GM23338 (cell line): ENCODE measurements around the gene BTNL8. TPM values are rescaled to one million over a fixed set of nuclear protein-coding genes. Genes with fewer than 3 reads are reported as not detected.

Experiments
- ATAC-seq: fragments of 200-7000 bp; cut with Tn5 transposase; 3 replicates; pipeline ENCODE4 v1.9.1; 2020
- DNase-seq: peaks from one replicate; pipeline ENCODE4 v3.0.0-alpha.2; 2015; ENCODE audit warnings: low spot score
- H2AFZ ChIP-seq: fragments of 200-600 bp; sonication (generic); 2 replicates; pipeline ENCODE4 v1.8.0; 2016; ENCODE audit warnings: antibody characterized with exemption, mild to moderate bottlenecking, moderate library complexity
- H3F3A ChIP-seq: fragments of 200-600 bp; sonication (generic); replicated peaks from 2 replicates; pipeline ENCODE4 v1.8.0; 2017; ENCODE audit warnings: antibody characterized with exemption, mixed run types, low read depth
- H3K27ac ChIP-seq: fragments of 200-600 bp; sonication (generic); 2 replicates; pipeline ENCODE4 v1.6.1; 2016; ENCODE audit warnings: low read depth
- H3K27me3 ChIP-seq: fragments of 200-600 bp; sonication (generic); 2 replicates; pipeline ENCODE4 v1.8.0; 2016; ENCODE audit warnings: mild to moderate bottlenecking, mixed run types, moderate library complexity; ENCODE audit not compliant: insufficient read depth
- H3K36me3 ChIP-seq: fragments of 200-600 bp; sonication (generic); 2 replicates; pipeline ENCODE4 v1.8.0; 2016; ENCODE audit warnings: mild to moderate bottlenecking; ENCODE audit not compliant: insufficient read depth
- H3K4me1 ChIP-seq: fragments of 200-600 bp; sonication (generic); 2 replicates; pipeline ENCODE4 v1.8.0; 2016; ENCODE audit warnings: mild to moderate bottlenecking, moderate library complexity; ENCODE audit not compliant: insufficient read depth
- H3K4me2 ChIP-seq: fragments of 200-600 bp; sonication (generic); 2 replicates; pipeline ENCODE4 v1.7.1; 2017; ENCODE audit warnings: mixed run types
- H3K4me3 ChIP-seq: fragments of 200-600 bp; sonication (generic); 2 replicates; pipeline ENCODE4 v1.6.1; 2016; ENCODE audit warnings: mixed run types
- H3K79me2 ChIP-seq: fragments of 200-600 bp; sonication (generic); replicated peaks from 2 replicates; pipeline ENCODE4 v1.8.0; 2017; ENCODE audit warnings: mild to moderate bottlenecking; ENCODE audit not compliant: insufficient read depth
- H3K9me2 ChIP-seq: fragments of 200-600 bp; sonication (generic); 2 replicates; pipeline ENCODE4 v1.8.0; 2017; ENCODE audit not compliant: insufficient read depth
- H4K20me1 ChIP-seq: fragments of 200-600 bp; sonication (generic); replicated peaks from 2 replicates; pipeline ENCODE4 v1.8.0; 2017; ENCODE audit warnings: mild to moderate bottlenecking; ENCODE audit not compliant: insufficient read depth
- H3K27ac Mint-ChIP-seq: 2 replicates; pipeline ENCODE4 v1.8.0; 2020; ENCODE audit warnings: inconsistent platforms, mild to moderate bottlenecking, moderate library complexity, mixed read lengths
- H3K27me3 Mint-ChIP-seq: 3 replicates; pipeline ENCODE4 v1.8.0; 2022; ENCODE audit warnings: low read depth, mild to moderate bottlenecking, moderate library complexity, mixed read lengths, inconsistent platforms; ENCODE audit not compliant: insufficient read depth, poor library complexity
- H3K36me3 Mint-ChIP-seq: 3 replicates; pipeline ENCODE4 v1.8.0; 2021; ENCODE audit warnings: low read depth, mild to moderate bottlenecking, inconsistent platforms, moderate library complexity, mixed read lengths
- H3K4me1 Mint-ChIP-seq: 3 replicates; pipeline ENCODE4 v1.8.0; 2020; ENCODE audit warnings: mild to moderate bottlenecking, inconsistent platforms, mixed read lengths
- H3K4me3 Mint-ChIP-seq: 3 replicates; pipeline ENCODE4 v1.8.0; 2021; ENCODE audit warnings: moderate library complexity, mild to moderate bottlenecking, inconsistent platforms, mixed read lengths
- H3K9me3 Mint-ChIP-seq: 3 replicates; pipeline ENCODE4 v1.8.0; 2020; ENCODE audit warnings: moderate library complexity, mild to moderate bottlenecking, inconsistent platforms, mixed read lengths
- CREB1 ChIP-seq: fragments of 250-450 bp; sonication (Bioruptor Pico); IDR thresholded peaks from 2 replicates; pipeline ENCODE4 v1.5.0; 2020; ENCODE audit warnings: low read depth, mild to moderate bottlenecking, moderate library complexity
- EZH2 ChIP-seq: fragments of 200-600 bp; sonication (generic); IDR thresholded peaks from one replicate; pipeline ENCODE4 v1.8.0; 2017; ENCODE audit warnings: antibody characterized with exemption, mild to moderate bottlenecking, low read depth; ENCODE audit not compliant: unreplicated experiment
- EZH2phosphoT487 ChIP-seq: fragments of 200-600 bp; sonication (generic); IDR thresholded peaks from one replicate; pipeline ENCODE4 v1.8.1; 2018; ENCODE audit warnings: antibody characterized with exemption; ENCODE audit not compliant: unreplicated experiment
- JUNB ChIP-seq: IDR thresholded peaks from one replicate; pipeline ENCODE4 v1.6.1; 2016; ENCODE audit warnings: antibody characterized with exemption; ENCODE audit not compliant: unreplicated experiment
- NANOG ChIP-seq: IDR thresholded peaks from 2 replicates; pipeline ENCODE4 v1.6.1; 2016; ENCODE audit warnings: antibody characterized with exemption, borderline replicate concordance
- POLR2AphosphoS5 ChIP-seq: IDR thresholded peaks from 2 replicates; pipeline ENCODE4 v1.6.1; 2016; ENCODE audit warnings: antibody characterized with exemption, low read depth
- STAT1 ChIP-seq: IDR thresholded peaks from one replicate; pipeline ENCODE4 v1.6.1; 2016; ENCODE audit warnings: antibody characterized with exemption; ENCODE audit not compliant: unreplicated experiment
- ZNF114 ChIP-seq: fragments of 250-450 bp; sonication (Bioruptor Pico); IDR thresholded peaks from 2 replicates; pipeline ENCODE4 v1.5.0; 2020; ENCODE audit warnings: mild to moderate bottlenecking, moderate library complexity
- ZNF331 ChIP-seq: fragments of 250-450 bp; sonication (Bioruptor Pico); IDR thresholded peaks from 2 replicates; pipeline ENCODE4 v1.5.0; 2020; ENCODE audit warnings: low read depth, mild to moderate bottlenecking, moderate library complexity
- polyA plus RNA-seq: library from polyadenylated mRNA; unstranded; fragments of >200 nt; fragmentation: Nextera tagmentation; extraction: Ambion mirVana; gene quantifications from 2 replicates; pipeline ENCODE4 v1.2.1, GENCODE V29; 2016
- total RNA-seq: library from RNA; depleted of rRNA; stranded (reverse); fragments of >200 nt; shearing (Covaris generic); gene quantifications from 2 replicates; pipeline ENCODE4 v1.2.3, GENCODE V29; 2014
- TF ChIP-seq, protein P1 (sequence below): IDR thresholded peaks from 2 replicates; pipeline ENCODE4 v1.6.1; 2016; ENCODE audit warnings: antibody characterized with exemption
- TF ChIP-seq, protein P2 (sequence below): IDR thresholded peaks from one replicate; pipeline ENCODE4 v1.6.1; 2018; ENCODE audit warnings: antibody characterized with exemption; ENCODE audit not compliant: unreplicated experiment
- TF ChIP-seq, protein P3 (sequence below): fragments of 250-450 bp; sonication (Bioruptor Pico); IDR thresholded peaks from 2 replicates; pipeline ENCODE4 v1.5.0; 2020; ENCODE audit warnings: mild to moderate bottlenecking, moderate library complexity
- TF ChIP-seq, protein P4 (sequence below), 2 experiments: fragments of 200-600 bp in 1 of 2; sonication (generic) in 1 of 2; conservative IDR thresholded peaks; 2 replicates each; pipeline versions ENCODE4 v1.5.1 to v1.6.1; 2016 to 2017; ENCODE audit warnings: antibody characterized with exemption in 2 of 2, low read depth in 2 of 2, mild to moderate bottlenecking in 2 of 2, moderate library complexity in 1 of 2

Gene BTNL8
- total and polyA plus RNA-seq, 2 experiments from 2014 or later: 0.23 TPM; not detected in 1

DNA sequence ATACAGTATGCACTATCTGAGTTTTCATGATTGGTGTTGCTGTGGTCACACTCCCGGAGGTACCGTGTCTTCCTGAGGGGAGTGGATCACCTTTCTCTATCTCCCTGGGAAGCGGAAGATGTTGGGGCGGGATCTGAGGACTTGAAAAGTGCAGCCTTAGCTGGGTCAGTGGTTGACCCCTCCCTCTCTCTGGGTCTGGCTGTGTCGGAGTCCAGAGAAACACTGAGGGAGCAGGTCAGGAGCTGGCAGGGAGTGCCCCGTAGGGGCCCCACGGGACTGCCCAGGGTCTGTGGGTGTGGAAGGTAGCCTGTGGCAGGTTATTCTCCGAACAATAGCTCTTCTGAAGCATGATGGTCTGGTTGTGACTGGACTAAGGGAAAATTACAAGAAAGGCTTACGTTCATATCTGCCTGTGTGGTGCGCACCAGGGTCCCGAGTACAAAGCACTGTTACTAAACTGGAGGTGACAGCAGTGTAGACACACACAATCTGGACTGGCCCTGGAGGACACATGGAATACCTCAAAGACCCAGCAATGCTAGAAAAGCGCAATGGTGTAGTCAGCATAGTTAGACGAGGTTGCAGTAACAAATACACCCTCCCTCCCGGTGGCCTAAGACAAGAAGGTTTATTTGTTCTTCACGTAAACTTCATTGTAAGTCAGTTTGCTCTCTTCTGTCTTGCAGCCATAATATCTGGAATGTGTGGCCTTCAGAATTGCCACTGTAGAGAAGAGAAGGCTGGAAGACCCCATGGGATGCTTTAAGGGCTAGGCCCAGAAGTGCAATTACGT is 28.5 kb upstream of the BTNL8 start:
- Mint-ChIP-seq H3K27me3 (peaks cover 4% of the 10 kb centered on the region), H3K36me3 (no peaks in the 10 kb centered on the region), H3K4me3 (no peak overlapping the region), H3K27ac (no peak overlapping the region), H3K9me3 (no peaks in the 10 kb centered on the region), H3K4me1 (peaks cover 21% of the 10 kb centered on the region)
- TF ChIP-seq ZNF331: no peak
- TF ChIP-seq EZH2: no peak
- TF ChIP-seq, protein P1, sequence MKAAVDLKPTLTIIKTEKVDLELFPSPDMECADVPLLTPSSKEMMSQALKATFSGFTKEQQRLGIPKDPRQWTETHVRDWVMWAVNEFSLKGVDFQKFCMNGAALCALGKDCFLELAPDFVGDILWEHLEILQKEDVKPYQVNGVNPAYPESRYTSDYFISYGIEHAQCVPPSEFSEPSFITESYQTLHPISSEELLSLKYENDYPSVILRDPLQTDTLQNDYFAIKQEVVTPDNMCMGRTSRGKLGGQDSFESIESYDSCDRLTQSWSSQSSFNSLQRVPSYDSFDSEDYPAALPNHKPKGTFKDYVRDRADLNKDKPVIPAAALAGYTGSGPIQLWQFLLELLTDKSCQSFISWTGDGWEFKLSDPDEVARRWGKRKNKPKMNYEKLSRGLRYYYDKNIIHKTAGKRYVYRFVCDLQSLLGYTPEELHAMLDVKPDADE: no peak
- no peak for TF ChIP-seq JUNB
- TF ChIP-seq, protein P2, sequence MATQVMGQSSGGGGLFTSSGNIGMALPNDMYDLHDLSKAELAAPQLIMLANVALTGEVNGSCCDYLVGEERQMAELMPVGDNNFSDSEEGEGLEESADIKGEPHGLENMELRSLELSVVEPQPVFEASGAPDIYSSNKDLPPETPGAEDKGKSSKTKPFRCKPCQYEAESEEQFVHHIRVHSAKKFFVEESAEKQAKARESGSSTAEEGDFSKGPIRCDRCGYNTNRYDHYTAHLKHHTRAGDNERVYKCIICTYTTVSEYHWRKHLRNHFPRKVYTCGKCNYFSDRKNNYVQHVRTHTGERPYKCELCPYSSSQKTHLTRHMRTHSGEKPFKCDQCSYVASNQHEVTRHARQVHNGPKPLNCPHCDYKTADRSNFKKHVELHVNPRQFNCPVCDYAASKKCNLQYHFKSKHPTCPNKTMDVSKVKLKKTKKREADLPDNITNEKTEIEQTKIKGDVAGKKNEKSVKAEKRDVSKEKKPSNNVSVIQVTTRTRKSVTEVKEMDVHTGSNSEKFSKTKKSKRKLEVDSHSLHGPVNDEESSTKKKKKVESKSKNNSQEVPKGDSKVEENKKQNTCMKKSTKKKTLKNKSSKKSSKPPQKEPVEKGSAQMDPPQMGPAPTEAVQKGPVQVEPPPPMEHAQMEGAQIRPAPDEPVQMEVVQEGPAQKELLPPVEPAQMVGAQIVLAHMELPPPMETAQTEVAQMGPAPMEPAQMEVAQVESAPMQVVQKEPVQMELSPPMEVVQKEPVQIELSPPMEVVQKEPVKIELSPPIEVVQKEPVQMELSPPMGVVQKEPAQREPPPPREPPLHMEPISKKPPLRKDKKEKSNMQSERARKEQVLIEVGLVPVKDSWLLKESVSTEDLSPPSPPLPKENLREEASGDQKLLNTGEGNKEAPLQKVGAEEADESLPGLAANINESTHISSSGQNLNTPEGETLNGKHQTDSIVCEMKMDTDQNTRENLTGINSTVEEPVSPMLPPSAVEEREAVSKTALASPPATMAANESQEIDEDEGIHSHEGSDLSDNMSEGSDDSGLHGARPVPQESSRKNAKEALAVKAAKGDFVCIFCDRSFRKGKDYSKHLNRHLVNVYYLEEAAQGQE: no peak
- TF ChIP-seq, protein P3, sequence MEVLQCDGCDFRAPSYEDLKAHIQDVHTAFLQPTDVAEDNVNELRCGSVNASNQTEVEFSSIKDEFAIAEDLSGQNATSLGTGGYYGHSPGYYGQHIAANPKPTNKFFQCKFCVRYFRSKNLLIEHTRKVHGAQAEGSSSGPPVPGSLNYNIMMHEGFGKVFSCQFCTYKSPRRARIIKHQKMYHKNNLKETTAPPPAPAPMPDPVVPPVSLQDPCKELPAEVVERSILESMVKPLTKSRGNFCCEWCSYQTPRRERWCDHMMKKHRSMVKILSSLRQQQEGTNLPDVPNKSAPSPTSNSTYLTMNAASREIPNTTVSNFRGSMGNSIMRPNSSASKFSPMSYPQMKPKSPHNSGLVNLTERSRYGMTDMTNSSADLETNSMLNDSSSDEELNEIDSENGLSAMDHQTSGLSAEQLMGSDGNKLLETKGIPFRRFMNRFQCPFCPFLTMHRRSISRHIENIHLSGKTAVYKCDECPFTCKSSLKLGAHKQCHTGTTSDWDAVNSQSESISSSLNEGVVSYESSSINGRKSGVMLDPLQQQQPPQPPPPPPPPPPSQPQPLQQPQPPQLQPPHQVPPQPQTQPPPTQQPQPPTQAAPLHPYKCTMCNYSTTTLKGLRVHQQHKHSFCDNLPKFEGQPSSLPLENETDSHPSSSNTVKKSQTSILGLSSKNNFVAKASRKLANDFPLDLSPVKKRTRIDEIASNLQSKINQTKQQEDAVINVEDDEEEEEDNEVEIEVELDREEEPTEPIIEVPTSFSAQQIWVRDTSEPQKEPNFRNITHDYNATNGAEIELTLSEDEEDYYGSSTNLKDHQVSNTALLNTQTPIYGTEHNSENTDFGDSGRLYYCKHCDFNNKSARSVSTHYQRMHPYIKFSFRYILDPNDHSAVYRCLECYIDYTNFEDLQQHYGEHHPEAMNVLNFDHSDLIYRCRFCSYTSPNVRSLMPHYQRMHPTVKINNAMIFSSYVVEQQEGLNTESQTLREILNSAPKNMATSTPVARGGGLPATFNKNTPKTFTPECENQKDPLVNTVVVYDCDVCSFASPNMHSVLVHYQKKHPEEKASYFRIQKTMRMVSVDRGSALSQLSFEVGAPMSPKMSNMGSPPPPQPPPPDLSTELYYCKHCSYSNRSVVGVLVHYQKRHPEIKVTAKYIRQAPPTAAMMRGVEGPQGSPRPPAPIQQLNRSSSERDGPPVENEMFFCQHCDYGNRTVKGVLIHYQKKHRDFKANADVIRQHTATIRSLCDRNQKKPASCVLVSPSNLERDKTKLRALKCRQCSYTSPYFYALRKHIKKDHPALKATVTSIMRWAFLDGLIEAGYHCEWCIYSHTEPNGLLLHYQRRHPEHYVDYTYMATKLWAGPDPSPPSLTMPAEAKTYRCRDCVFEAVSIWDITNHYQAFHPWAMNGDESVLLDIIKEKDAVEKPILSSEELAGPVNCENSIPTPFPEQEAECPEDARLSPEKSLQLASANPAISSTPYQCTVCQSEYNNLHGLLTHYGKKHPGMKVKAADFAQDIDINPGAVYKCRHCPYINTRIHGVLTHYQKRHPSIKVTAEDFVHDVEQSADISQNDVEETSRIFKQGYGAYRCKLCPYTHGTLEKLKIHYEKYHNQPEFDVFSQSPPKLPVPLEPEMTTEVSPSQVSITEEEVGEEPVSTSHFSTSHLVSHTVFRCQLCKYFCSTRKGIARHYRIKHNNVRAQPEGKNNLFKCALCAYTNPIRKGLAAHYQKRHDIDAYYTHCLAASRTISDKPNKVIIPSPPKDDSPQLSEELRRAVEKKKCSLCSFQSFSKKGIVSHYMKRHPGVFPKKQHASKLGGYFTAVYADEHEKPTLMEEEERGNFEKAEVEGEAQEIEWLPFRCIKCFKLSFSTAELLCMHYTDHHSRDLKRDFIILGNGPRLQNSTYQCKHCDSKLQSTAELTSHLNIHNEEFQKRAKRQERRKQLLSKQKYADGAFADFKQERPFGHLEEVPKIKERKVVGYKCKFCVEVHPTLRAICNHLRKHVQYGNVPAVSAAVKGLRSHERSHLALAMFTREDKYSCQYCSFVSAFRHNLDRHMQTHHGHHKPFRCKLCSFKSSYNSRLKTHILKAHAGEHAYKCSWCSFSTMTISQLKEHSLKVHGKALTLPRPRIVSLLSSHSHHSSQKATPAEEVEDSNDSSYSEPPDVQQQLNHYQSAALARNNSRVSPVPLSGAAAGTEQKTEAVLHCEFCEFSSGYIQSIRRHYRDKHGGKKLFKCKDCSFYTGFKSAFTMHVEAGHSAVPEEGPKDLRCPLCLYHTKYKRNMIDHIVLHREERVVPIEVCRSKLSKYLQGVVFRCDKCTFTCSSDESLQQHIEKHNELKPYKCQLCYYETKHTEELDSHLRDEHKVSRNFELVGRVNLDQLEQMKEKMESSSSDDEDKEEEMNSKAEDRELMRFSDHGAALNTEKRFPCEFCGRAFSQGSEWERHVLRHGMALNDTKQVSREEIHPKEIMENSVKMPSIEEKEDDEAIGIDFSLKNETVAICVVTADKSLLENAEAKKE (CRISPR knock-in tag): no peak
- no peak for TF ChIP-seq EZH2phosphoT487
- no peak for TF ChIP-seq POLR2AphosphoS5
- TF ChIP-seq CREB1 (CRISPR knock-in tag): no peak
- TF ChIP-seq NANOG: no peak
- no peak for TF ChIP-seq ZNF114 (CRISPR knock-in tag)
- TF ChIP-seq, protein P4, sequence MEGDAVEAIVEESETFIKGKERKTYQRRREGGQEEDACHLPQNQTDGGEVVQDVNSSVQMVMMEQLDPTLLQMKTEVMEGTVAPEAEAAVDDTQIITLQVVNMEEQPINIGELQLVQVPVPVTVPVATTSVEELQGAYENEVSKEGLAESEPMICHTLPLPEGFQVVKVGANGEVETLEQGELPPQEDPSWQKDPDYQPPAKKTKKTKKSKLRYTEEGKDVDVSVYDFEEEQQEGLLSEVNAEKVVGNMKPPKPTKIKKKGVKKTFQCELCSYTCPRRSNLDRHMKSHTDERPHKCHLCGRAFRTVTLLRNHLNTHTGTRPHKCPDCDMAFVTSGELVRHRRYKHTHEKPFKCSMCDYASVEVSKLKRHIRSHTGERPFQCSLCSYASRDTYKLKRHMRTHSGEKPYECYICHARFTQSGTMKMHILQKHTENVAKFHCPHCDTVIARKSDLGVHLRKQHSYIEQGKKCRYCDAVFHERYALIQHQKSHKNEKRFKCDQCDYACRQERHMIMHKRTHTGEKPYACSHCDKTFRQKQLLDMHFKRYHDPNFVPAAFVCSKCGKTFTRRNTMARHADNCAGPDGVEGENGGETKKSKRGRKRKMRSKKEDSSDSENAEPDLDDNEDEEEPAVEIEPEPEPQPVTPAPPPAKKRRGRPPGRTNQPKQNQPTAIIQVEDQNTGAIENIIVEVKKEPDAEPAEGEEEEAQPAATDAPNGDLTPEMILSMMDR (conservative IDR thresholded peaks at IDR 0.05; ENCODE audit: low read depth in 2 of 2): no peak
- no peak for TF ChIP-seq STAT1
- H3K27me3 ChIP-seq: no peaks in the 10 kb centered on the region
- H3K4me2 ChIP-seq: no peak overlapping the region
- H3K4me3 ChIP-seq: no peak overlapping the region
- H3F3A ChIP-seq: no peaks in the 10 kb centered on the region
- H4K20me1 ChIP-seq: no peaks in the 10 kb centered on the region
- H3K9me2 ChIP-seq: no peaks in the 10 kb centered on the region
- no peaks in the 10 kb centered on the region for H3K36me3 ChIP-seq
- H3K4me1 ChIP-seq: peaks cover 7% of the 10 kb centered on the region; the same call in 1 of the 2 replicates
- no peak overlapping the region for H3K27ac ChIP-seq
- no peak for DNase-seq
- H2AFZ ChIP-seq: no peak overlapping the region
- no peak for ATAC-seq
- H3K79me2 ChIP-seq: no peaks in the 10 kb centered on the region
